Measurements from ENCODE around the gene BCAT1.

Gene BCAT1

DNA sequence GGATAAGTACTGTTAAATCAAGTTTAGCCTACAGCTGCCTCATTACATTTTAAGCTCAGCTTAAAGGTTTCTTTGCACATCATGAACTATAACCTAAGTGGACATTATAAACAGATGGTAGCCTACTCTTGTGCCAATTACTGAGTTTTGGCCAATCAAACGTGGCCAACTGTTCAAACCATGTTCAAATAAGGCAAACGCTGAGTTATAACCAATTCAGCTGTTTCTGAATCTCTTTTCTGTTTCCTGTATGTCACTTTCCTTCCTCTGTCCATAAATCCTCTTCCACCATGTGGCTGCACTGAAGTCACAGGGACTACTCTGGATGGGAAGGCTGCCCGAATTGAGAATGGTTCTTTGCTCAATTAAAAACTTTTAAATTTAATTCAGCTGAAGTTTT is 98.4 kb downstream of the BCAT1 start:
- Histone ChIP-seq H3K9me3 (ENCODE audit: insufficient read depth, low read length, severe bottlenecking) (no peaks in the 10 kb centered on the region), H4K20me1 (ENCODE audit: insufficient read depth, low read length) (no peaks in the 10 kb centered on the region), H3K27ac (ENCODE audit: low read length) (no peak overlapping the region), H3K79me2 (ENCODE audit: insufficient read depth, low read length) (no peaks in the 10 kb centered on the region), H3K9ac (ENCODE audit: low read depth, low read length) (no peak overlapping the region), H3K27me3 (ENCODE audit: insufficient read depth, low read length, poor library complexity) (no peaks in the 10 kb centered on the region), H3K4me3 (ENCODE audit: low read depth in 1 of 2, low read length in 2 of 2) (no peak overlapping the region), H3K36me3 (ENCODE audit: insufficient read depth, low read length) (peaks cover 22% of the 10 kb centered on the region; the same call in 1 of the 2 replicates), H3K4me1 (ENCODE audit: insufficient read depth, low read length) (0 out of 2 replicates have a peak, but pooled peaks cover 3% of the 10 kb centered on the region), H3K4me2 (ENCODE audit: insufficient read depth, low read length) (no peak overlapping the region), H2AFZ (ENCODE audit: low read depth, low read length) (no peak overlapping the region)
- DNase-seq (no peak), ATAC-seq (ENCODE audit: insufficient read depth, low read depth) (no peak)
- TF ChIP-seq EZH2 (IDR thresholded peaks at IDR 0.05; ENCODE audit: borderline replicate concordance, low read depth, low read length, severe bottlenecking), result no peak
- TF ChIP-seq, protein P1, sequence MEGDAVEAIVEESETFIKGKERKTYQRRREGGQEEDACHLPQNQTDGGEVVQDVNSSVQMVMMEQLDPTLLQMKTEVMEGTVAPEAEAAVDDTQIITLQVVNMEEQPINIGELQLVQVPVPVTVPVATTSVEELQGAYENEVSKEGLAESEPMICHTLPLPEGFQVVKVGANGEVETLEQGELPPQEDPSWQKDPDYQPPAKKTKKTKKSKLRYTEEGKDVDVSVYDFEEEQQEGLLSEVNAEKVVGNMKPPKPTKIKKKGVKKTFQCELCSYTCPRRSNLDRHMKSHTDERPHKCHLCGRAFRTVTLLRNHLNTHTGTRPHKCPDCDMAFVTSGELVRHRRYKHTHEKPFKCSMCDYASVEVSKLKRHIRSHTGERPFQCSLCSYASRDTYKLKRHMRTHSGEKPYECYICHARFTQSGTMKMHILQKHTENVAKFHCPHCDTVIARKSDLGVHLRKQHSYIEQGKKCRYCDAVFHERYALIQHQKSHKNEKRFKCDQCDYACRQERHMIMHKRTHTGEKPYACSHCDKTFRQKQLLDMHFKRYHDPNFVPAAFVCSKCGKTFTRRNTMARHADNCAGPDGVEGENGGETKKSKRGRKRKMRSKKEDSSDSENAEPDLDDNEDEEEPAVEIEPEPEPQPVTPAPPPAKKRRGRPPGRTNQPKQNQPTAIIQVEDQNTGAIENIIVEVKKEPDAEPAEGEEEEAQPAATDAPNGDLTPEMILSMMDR (IDR thresholded peaks at IDR 0.05; ENCODE audit: borderline replicate concordance, extremely low read depth, low read length, poor library complexity, severe bottlenecking), result no peak

DNA sequence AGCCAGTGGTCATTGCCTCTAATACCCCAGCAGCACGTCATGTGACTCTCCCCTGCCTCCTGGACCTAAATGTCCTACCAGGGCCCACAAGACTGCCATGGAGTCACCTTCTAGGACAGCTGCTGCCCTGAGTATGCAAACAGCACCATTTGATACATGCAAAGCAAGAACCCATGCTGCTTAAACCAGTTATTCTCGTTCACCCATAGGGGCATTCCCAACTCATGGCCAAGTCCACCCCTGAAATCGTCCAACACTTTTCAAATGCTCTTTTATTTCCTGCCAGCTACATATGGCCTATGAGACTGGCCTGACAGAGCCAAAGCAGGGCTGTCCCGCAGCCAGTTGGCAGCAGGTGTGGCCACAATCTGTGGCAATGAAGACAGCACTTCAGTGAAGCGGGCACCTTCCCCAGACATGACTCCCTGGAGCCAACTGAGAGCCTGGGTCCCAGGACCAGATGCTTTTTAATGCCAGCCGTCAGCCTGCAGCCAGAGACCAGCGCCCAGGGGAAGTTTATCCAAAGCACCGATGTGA is 99.9 kb downstream of the BCAT1 start:
- ATAC-seq (ENCODE audit: insufficient read depth, low read depth) (no peak), DNase-seq (no peak)
- H4K20me1 ChIP-seq (ENCODE audit: insufficient read depth, low read length), result no peaks in the 10 kb centered on the region
- no peaks in the 10 kb centered on the region for H3K79me2 ChIP-seq (ENCODE audit: insufficient read depth, low read length)
- no peaks in the 10 kb centered on the region for H3K27me3 ChIP-seq (ENCODE audit: insufficient read depth, low read length, poor library complexity)
- H3K4me3 ChIP-seq (ENCODE audit: low read depth in 1 of 2, low read length in 2 of 2), result no peak overlapping the region
- H3K36me3 ChIP-seq (ENCODE audit: insufficient read depth, low read length), result peaks cover 22% of the 10 kb centered on the region; the same call in 1 of the 2 replicates
- no peak overlapping the region for H3K4me2 ChIP-seq (ENCODE audit: insufficient read depth, low read length)
- no peak overlapping the region for H3K9ac ChIP-seq (ENCODE audit: low read depth, low read length)
- no peak overlapping the region for H2AFZ ChIP-seq (ENCODE audit: low read depth, low read length)
- TF ChIP-seq, protein P1 (IDR thresholded peaks at IDR 0.05; ENCODE audit: borderline replicate concordance, extremely low read depth, low read length, poor library complexity, severe bottlenecking), result no peak
- no peak for TF ChIP-seq EZH2 (IDR thresholded peaks at IDR 0.05; ENCODE audit: borderline replicate concordance, low read depth, low read length, severe bottlenecking)
- 0 out of 2 replicates have a peak, but pooled peaks cover 3% of the 10 kb centered on the region for H3K4me1 ChIP-seq (ENCODE audit: insufficient read depth, low read length)
- no peaks in the 10 kb centered on the region for H3K9me3 ChIP-seq (ENCODE audit: insufficient read depth, low read length, severe bottlenecking)
- 0 out of 2 replicates have a peak overlapping the region, but pooled peaks have one; percentile 0 for H3K27ac ChIP-seq (ENCODE audit: low read length)

DNA sequence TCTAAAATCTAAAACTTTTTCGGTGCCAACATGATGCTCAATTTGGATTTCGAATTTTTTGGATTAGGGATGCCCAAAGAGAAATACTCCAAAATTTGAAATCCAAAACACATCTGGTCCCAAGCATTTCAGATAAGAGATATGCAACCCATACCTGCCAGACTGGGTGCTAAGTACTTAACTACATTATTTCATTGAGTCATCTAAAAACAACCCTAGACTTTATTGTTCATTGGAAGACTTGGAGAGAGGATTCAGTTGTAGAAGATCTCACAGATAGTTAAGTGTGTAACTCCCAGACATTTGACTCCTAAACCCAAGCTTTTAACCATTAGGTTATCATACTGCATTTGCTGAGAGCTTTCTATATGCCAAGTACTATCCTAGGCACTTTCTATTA is 102.2 kb downstream of the BCAT1 start:
- Histone ChIP-seq H3K79me2 (ENCODE audit: insufficient read depth, low read length) (no peaks in the 10 kb centered on the region), H3K36me3 (ENCODE audit: insufficient read depth, low read length) (peaks cover 38% of the 10 kb centered on the region; the same call in 1 of the 2 replicates)
- ATAC-seq (ENCODE audit: insufficient read depth, low read depth), result no peak

More for the DNA sequence above, 102.2 kb downstream of the BCAT1 start:
- Histone ChIP-seq H3K27me3 (ENCODE audit: insufficient read depth, low read length, poor library complexity) (no peaks in the 10 kb centered on the region), H3K9ac (ENCODE audit: low read depth, low read length) (no peak overlapping the region), H2AFZ (ENCODE audit: low read depth, low read length) (no peak overlapping the region), H3K4me2 (ENCODE audit: insufficient read depth, low read length) (no peak overlapping the region), H3K9me3 (ENCODE audit: insufficient read depth, low read length, severe bottlenecking) (no peaks in the 10 kb centered on the region), H3K4me3 (ENCODE audit: low read depth in 1 of 2, low read length in 2 of 2) (no peak overlapping the region), H3K27ac (ENCODE audit: low read length) (no peak overlapping the region), H4K20me1 (ENCODE audit: insufficient read depth, low read length) (no peaks in the 10 kb centered on the region), H3K4me1 (ENCODE audit: insufficient read depth, low read length) (0 out of 2 replicates have a peak, but pooled peaks cover 3% of the 10 kb centered on the region)
- DNase-seq, result no peak
- TF ChIP-seq, protein P1 (IDR thresholded peaks at IDR 0.05; ENCODE audit: borderline replicate concordance, extremely low read depth, low read length, poor library complexity, severe bottlenecking), result no peak
- no peak for TF ChIP-seq EZH2 (IDR thresholded peaks at IDR 0.05; ENCODE audit: borderline replicate concordance, low read depth, low read length, severe bottlenecking)

All from DND-41 (cell line).